Cardiac septum (tissue), 1 donor: ENCODE measurements around the gene B3GALNT2. TPM values are rescaled to one million over a fixed set of nuclear protein-coding genes. Genes with fewer than 3 reads are reported as not detected.
"Not testable (repeated sequence)": the region's sequence is repeated elsewhere in the genome, so short reads cannot be mapped to it uniquely, and the experiment has no call there.

Source experiments
- DNase-seq: peaks from one replicate; pipeline ENCODE4 v3.0.0-alpha.2; 2020; ENCODE audit warnings: low spot score
- intact Hi-C: fragments of 100-400 bp; cut with DNase I; formaldehyde crosslinking; loops from one replicate; pipeline ENCODE4 v1.14.0; 2022
- total RNA-seq: library from RNA; stranded (reverse); fragmentation: NEBNext Ultra II Directional; extraction: Animal tissue kit (Norgen Biotek cat#: 25700); gene quantifications from one replicate; pipeline ENCODE4 v1.2.1, GENCODE V29; 2021
- donor health status: DM: no; HTN: no; CAD: no.

Gene B3GALNT2
- total RNA-seq, 1 donor from 2014 or later = 21.1 TPM

GRCh38 chr1:235507623-235508022, 3.4 kb upstream of the B3GALNT2 start:
- DNase-seq = no peak

DNA sequence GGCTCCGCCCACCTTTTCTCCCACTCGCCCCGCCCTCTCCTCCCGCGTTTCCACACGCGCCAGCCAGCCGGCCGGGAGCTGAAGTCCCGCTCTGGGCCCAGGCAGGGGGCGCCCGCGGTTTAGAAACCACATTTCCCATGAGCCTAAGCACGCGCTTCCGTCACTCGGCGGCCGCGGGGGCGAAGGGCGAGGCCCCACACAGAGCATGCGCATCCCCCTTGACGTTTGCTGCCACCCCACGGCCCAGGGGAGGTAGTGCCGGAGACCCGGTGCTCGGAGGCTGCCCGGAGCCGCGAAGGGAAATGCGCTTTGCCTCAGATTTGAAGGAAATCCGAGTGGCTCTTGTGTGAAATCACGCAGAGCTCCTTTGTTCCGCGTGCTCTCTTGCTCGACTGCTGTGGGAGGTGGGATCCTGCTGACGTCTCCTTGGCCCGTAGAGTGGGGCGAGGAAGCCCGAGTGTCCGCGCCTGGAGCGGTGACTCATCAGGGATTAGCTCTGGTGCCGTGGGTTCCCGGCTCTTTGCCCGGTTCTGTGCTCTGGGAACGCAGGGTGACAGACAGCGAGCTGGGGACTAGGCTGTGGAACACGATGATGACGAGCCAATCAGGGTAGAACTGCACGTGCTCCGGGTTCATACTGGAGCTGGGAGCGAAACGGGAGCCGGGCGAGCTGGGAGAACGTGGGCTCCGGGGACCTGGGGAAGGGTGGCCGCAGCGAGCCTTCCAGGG, 406 bp upstream of the B3GALNT2 start:
- DNase-seq = peak; percentile 99
- intact Hi-C loops = loop anchor here (5.0 to 10.0 kb wide), 5 partner anchors 177 to 1020 kb away; partner anchors contain the start of genes ARID4B, GGPS1, LGALS8 and LYST

More at GRCh38 chr1:235507623-235508022, 3.4 kb upstream of the B3GALNT2 start:
- intact Hi-C loops = loop anchor here (10.0 kb wide), 3 partner anchors 357 to 1017 kb away; partner anchors contain the start of genes LGALS8, LYST and NID1

- peak; percentile 81 for DNase-seq
- intact Hi-C loops = loop anchor here (5.0 to 10.0 kb wide), 5 partner anchors 176 to 1021 kb away; partner anchors contain the start of genes ARID4B, GGPS1, LGALS8 and LYST
These were observed 690 bp downstream of the B3GALNT2 start for GRCh38 chr1:235503403-235504121.

DNA sequence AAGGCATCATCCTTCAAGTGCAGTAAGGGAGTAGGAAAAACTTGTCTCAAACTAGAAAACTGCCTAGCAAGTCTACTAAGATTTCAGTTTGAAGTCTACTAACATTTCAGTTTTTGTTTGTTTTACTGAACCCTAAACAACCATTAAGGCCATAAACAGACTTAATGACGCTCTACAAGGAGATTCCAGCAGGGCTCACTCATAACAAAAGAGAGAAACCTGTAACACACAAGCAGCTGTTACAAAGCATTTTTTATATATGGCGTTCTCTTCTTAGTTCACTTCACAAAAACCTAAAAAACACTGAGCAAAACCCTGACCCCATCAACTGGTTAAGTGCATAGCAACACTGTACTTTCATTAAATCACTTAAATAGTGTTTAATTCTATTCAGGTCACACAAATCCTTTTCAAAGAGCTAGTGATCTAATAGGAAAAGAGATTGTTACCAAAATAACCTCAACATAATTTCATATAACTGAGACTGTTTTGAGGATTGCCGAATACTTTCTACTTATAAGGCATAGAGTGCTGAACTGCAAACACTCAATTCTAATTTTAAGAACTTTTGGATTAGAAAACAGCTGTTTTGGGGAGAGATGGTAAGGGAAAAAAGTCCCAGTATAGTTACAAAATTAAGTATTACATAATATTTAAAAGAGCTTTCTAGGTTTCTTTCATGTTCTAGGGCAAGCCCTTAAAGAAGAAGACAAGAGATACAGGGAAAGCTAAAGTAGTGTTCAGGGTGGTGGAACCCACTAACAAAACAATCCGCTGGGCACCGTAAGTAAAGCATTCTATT, 1.4 kb downstream of the B3GALNT2 start:
- intact Hi-C loops = loop anchor here (5.0 to 10.0 kb wide), 5 partner anchors 176 to 1022 kb away; partner anchors contain the start of genes ARID4B, GGPS1, LGALS8 and LYST

GRCh38 chr1:235500971-235501540, 3.2 kb downstream of the B3GALNT2 start:
- no peak for DNase-seq
- intact Hi-C loops = loop anchor here (5.0 to 10.0 kb wide), 5 partner anchors 174 to 1024 kb away; partner anchors contain the start of genes ARID4B, GGPS1, LGALS8 and LYST

More for the DNA sequence above, 1.4 kb downstream of the B3GALNT2 start:
- DNase-seq = no peak

GRCh38 chr1:235495551-235495950, 8.7 kb downstream of the B3GALNT2 start:
- no peak for DNase-seq
- intact Hi-C loops = no loop called here

GRCh38 chr1:235495030-235495429, 9.2 kb downstream of the B3GALNT2 start:
- DNase-seq = no peak
- intact Hi-C loops = no loop called here

DNA sequence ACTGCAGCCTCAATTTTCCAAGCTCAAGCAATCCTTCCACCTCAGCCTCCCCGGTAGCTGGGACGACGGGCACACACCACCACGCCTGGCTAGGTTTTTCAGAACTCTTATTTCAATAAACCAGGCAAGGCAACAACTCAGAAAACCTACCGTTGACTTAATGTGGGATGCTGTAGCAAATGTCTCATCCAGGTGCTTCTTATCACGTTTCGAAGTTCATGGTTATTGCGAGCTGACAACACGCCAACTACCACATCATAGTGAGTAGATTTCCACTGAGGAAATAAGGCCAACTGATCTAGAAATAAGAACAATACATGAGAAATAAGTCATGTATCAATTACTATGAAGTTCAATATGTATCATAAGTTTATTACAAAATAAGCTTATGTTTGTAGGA, 9.7 kb downstream of the B3GALNT2 start:
- DNase-seq = no peak

DNA sequence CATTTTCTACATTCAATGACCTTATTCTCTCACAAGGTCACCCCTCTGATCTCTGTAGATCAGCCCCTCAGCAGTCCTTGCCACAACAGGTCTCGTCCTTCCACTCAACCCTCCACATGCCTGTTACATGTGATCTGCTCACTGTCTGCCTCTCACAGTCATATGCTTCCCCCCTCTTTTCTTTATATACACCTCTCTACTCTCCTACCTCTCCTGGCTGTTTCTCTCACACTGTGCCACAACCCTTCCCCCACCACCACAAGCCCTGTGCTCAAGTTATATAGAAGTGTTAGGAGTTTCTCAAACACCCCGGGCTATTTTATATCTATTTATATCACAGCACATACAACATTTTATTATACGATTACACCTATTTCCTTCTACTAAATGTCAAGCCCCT, 12.6 kb downstream of the B3GALNT2 start:
- DNase-seq = no peak
- intact Hi-C loops = no loop called here

More for the DNA sequence above, 9.7 kb downstream of the B3GALNT2 start:
- intact Hi-C loops = no loop called here

DNA sequence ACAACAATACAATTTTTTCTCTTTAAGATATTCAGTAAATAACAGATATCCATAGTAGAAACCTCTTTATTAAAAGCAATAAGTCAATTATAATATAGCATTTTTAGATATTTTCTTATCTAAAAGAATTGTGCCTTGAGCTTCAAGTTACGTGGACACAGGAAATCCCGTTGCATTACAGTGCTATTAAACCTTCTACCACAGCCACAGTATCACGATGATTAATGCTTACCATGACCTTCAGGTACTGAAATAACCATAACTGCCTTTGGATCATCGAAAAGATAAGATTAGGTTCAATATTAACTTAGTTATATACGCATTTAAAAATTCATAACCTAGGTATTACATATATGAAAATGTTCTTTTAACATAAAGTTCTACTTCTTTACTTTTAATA, 17.9 kb downstream of the B3GALNT2 start:
- intact Hi-C loops = no loop called here

DNA sequence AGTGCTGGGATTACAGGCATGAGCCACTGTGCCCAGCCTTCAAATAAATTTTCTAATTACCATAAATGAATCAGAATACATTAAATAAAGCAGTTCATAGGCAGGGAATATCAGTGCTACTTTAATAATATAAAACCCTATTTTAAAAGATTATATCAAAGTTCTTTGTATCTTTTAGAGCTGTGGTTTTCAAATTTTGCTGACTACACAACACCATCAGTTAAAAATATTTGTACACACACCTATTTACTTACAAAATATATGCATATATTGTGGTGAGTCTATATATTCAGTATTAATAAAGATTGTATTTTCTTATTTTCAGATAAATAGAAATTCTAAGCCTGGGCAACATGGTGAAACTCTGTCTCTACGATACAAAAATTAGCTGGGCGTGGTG, 18.7 kb downstream of the B3GALNT2 start:
- no peak for DNase-seq
- intact Hi-C loops = no loop called here

More for the DNA sequence above, 17.9 kb downstream of the B3GALNT2 start:
- no peak for DNase-seq

DNA sequence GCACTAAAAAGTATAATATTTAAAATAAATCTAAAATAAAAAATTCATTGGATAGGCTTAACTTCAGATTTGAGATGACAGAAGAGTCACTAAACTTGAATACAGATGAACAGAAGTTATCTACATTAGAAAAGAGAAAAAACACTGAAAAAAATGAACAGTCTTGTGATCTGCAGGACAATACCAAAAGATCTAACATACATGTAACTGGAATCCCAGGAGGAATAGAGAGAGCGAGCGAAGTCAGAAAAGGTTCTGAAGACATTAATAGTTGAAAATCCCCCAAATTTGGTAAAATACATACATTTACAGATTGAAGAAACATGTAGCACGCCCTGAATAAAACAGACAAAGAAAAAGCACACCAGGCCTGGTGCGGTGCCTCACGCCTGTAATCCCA, 21.2 kb downstream of the B3GALNT2 start:
- DNase-seq = no peak
- intact Hi-C loops = no loop called here

GRCh38 chr1:235473806-235474205, 30.4 kb downstream of the B3GALNT2 start:
- intact Hi-C loops = no loop called here
- DNase-seq = no peak

DNA sequence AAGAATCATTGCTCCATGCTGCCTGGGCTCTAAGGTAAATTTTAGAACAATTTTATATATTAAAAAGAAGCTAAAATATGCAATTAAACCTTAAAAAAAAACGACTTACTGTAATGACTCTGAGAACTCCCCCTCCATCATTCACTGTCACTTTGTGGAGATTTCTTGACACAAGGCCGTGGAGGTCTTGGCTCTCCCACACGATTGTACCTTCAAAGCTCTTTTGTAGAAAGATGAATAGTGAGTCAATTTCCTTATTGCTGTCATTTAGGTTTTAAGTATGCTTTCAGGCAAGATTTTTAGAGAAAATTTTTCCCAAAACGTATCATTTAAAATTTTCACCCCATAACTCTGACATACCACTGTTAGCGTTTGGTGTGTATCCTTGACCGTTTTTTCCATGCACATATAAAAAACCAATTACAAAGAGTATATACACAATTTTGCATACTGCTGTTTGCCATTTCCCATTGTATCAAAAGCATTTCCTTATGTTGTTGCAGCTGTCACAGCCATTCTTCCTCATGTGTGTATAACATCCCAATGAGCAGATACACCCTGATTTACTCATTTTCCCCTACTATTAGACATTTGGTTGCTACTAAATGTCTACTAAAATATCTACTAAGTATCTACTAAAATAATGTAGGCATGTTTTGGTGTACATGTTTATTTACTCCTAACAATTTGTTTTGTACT, 33.4 kb downstream of the B3GALNT2 start:
- DNase-seq = no peak
- intact Hi-C loops = no loop called here

DNA sequence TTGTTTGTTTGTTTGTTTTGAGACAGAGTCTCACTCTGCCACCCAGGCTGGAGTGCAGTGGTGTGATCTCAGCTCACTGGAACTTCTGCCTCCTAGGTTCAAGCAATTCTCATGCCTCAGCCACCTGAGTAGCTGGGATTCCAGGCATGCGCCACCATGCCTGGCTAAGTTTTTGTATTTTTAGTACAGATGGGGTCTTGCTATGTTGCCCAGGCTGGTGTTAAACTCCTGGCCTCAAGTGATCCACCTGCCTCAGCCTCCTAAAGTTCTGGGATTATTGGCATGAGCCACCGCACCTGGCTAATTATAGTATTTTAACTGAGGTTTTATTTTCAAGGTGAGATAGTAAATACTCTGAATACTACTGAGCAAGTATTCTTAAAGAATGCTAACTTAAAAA, 34.4 kb downstream of the B3GALNT2 start:
- intact Hi-C loops = not testable (repeated sequence)

GRCh38 chr1:235468970-235469369, 35.3 kb downstream of the B3GALNT2 start:
- DNase-seq = no peak
- intact Hi-C loops = no loop called here

More for the DNA sequence above, 34.4 kb downstream of the B3GALNT2 start:
- not testable (repeated sequence) for DNase-seq

DNA sequence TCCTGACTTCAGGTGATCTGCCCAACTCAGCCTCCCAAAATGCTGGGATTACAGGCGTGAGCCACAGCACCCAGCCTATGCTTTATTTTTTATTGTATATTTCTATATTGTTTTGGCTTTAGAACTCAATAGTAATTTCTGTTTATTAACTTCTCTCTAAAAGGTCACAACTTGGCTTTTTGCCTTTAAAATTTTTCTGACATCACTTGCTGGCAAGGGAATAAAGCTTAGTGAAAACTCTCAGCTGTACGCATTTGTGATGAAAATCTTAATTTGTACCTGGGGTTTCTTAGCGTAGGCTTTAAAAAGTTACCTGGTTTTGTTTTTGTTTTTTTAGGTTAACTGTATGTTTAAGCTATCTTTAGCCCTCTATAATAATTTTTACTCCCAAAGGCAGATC, 36.2 kb downstream of the B3GALNT2 start:
- intact Hi-C loops = no loop called here
- no peak for DNase-seq

DNA sequence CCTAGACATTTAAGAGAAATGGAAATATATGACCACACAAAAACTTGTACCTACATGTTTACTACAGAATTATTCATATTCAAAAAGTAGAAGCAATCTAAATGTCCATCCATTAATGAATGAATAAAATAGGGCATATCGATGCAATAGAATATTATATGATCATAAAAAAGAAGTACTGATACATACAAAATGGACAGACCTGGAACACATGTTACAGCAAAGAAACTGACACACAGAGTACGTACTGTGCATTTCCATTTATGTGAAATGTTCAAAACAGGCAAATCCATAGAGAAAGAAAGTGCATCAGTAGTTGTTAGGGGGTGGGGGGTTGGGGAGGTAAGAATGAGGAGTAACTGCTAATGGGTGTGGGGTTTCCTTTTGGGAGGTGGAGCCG, 39.2 kb downstream of the B3GALNT2 start:
- DNase-seq = no peak
- intact Hi-C loops = no loop called here

GRCh38 chr1:235462832-235463231, 41.4 kb downstream of the B3GALNT2 start:
- DNase-seq, intact Hi-C loops: not testable (repeated sequence)
